Cardiac septum (tissue), 1 donor: ENCODE measurements around the gene HADHB. TPM values are rescaled to one million over a fixed set of nuclear protein-coding genes. Genes with fewer than 3 reads are reported as not detected.
A peak's percentile ranks its signal among the peaks of the same experiment; 100 is the strongest.
"Not testable (repeated sequence)": the region's sequence is repeated elsewhere in the genome, so short reads cannot be mapped to it uniquely, and the experiment has no call there.

ENCODE experiments used
- DNase-seq: peaks from one replicate; pipeline ENCODE4 v3.0.0-alpha.2; 2020; ENCODE audit warnings: low spot score
- intact Hi-C: fragments of 100-400 bp; cut with DNase I; formaldehyde crosslinking; loops from one replicate; pipeline ENCODE4 v1.14.0; 2022
- total RNA-seq: library from RNA; stranded (reverse); fragmentation: NEBNext Ultra II Directional; extraction: Animal tissue kit (Norgen Biotek cat#: 25700); gene quantifications from one replicate; pipeline ENCODE4 v1.2.1, GENCODE V29; 2021
- donor health status: DM: no; HTN: no; CAD: no.

The HADHB gene
- total RNA-seq, 1 donor from 2014 or later = 532 TPM

DNA sequence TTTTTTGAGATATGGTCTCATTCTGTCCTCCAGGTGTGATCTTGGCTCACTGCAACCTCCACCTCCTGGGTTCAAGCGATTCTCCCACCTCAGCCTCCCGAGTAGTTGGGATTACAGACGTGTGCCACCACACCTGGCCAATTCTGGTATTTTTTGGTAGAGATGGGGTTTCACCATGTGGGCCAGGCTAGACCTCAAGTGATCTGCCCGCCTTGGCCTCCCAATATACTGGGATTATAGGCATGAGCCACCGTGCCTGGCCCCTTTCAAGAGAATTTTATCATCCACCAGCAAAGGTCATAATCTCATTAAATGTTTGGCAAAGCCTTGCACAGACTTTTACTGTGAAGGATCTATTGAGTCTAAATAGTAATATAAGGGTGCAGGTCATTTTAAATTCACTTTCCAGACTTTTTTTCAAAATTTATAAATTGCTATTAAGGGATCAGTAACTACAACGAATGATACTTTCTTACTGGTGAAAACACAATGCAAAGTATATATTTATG is 2.8 kb upstream of the HADHB start:
- intact Hi-C loops = no loop called here

DNA sequence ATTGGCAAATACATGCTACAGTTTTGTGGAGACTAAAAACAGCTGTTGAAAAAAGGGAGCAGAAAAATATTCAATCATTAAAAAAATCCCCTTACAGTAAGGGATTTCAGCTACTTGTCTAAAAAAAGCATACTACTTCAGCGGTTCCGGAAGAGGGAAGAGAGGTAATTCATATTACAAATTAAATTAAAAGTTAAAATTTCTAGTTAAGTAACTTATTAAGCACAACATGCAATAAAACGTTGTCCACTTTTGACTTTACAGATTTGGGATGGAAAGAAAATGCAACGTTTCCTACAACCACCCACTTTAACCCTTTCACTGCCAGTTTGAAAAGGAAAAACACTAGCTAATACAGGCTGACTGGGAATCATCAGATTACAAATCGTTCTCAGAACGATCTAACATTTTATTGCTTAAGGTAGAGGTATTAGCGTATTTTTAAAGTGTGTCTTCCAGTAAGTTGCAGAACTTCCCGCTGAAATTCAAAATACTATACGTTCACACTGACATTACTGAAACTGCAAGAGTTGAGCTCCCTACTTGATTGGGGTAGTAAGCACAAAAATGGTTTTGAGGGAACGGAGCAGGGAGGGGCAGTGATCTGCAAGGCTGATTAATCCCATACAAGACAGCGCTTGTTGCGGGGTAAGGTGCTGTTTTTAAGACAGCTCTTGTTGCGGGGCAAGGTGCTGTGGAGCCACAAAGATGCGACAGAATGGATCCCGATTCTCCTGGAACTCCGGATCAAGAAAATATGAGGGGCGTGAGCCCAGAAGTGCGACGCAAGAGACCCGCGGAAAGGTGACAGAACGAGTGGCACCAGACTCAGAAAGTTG is 1.1 kb upstream of the HADHB start:
- DNase-seq = no peak

More for the DNA sequence above, 2.8 kb upstream of the HADHB start:
- DNase-seq = no peak

DNA sequence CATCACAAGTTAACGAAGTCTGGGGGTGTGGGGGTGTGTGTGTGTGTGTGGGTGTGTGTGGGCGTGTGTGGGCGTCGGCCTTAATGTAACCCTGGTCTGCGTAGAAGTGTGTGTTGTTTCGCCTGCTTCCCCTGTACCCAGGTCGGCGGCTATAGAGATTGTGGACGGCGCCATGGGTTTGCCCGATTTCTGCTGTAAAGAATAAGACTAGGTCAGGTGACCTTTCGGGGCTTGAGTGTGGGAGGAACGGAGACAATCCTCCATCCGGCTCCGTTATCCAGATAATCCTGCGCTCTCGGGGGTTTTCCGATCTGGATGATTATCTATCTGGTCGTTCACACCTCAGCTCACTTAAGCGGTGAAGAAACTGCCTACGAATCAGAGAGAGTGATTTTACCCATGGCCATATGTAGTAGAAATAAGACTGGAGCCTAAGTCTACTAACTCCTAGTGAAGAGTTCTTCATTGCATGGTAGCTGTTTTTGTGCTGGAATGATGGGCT is 543 bp downstream of the HADHB start:
- no peak for DNase-seq
- intact Hi-C loops = loop anchor here (2.0 kb wide), 2 partner anchors 54 to 100 kb away; no protein-coding TSS in a partner anchor

More for the DNA sequence above, 1.1 kb upstream of the HADHB start:
- intact Hi-C loops = loop anchor here (2.0 kb wide), 2 partner anchors 55 to 101 kb away; no protein-coding TSS in a partner anchor

DNA sequence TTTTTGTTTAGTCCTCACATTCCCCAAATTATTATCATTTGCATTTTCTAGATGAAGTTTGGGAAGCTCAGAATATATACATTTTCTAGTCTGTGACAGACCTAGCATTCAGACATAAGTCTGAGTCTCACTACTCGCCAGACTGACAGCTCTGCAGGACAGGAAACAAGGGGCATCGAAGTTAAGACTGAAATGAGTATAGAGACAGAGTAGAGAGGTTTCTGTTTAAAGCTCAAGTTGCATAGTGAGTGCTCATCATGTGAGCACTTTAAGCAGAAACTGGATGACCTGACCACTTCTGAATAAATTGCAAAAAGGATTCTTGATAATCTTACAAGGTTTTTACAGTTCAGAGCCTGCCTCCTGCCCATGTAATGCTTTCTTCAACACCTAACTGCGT is 1.1 kb downstream of the HADHB start:
- no peak for DNase-seq
- intact Hi-C loops = loop anchor here (2.0 kb wide), 2 partner anchors 53 to 99 kb away; no protein-coding TSS in a partner anchor

DNA sequence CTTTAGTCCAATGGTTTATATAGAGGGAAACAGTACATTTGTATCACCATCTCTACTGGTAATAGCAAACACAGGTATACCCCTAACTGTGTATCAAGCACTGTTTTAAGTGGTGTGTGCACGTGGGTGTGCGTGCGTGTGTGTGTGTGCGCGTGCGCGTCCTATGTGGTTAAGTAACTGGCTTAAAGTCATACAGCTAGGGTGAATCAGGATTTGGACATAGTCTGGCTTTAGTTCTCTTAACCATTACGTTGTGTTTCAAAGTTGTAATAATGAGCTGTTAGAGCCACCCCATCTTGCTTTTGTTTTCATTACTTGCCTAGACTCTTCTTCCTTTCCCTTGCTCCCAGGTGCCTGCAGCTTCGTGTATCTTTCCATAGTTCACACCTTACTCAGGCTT is 2.1 kb downstream of the HADHB start:
- no peak for DNase-seq
- intact Hi-C loops = no loop called here

DNA sequence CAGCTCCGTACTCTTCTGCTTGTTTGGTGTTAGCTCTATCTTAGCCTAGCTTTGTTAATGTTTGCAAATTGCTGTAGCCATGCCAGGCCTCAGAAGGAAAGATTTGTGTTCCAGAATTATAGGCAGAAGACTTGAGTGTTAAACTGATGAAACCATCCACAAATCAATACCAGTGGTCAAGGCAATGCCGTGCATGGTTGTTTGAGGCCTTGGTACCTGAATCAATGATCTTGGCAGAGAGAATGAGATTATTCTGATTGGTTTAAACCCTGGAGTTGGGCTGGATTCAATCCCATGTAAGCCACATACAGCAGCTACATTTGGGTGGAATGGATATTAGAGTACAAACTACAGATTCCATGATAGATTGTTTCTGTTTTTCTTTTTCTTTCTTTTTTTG is 4.9 kb downstream of the HADHB start:
- intact Hi-C loops = no loop called here
- no peak for DNase-seq

DNA sequence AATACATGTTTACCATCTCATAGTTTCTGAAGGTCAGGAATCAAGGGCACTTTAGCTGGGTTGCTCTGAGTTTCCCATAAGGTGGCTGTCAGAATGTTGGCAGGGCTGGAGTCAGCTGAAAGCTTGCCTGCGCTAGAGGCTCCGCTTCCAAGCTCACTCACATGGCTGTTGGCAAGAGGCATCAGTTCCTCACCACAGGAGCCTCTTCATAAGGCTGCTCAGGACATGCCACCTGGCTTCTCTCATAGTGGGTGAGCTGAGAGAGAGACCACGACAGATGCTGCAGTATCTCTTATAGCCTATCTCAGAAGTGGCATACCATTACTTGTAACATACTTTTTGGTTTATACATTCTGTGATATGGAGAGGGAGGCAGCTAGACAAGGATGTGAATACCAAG is 7.2 kb downstream of the HADHB start:
- intact Hi-C loops = loop anchor here (2.0 kb wide), 1 partner anchor 17 kb away; no protein-coding TSS in a partner anchor
- DNase-seq = peak; percentile 86

DNA sequence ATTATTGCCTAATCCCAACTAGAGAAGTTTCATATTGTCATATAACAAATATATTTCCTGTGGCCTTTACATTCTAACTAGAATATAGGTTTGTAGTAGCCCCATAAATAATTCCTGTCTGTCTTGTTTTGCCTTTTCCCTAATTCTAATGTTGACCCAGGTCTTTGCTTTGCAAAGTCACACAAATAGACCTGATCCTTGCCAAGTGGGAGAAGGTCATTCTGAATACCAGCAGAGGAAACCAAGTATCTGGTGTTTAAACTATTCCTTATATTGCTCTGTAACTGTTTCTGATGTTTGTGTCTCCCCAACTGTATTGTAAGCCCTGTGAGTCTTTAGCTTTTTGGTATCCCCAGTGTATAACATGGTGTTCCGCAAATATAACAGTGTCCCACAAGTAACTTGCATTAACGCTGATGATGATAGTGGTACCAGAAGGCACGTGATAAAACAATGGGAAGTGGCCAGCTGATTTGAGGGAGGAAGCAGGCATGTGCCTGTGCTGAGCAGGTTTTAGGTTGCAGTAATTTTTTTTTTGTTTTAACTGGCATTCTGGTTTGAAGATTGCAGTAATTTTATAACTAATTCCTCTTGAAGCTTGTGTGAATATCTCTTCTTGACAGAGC is 11.1 kb downstream of the HADHB start:
- intact Hi-C loops = no loop called here
- DNase-seq = no peak

DNA sequence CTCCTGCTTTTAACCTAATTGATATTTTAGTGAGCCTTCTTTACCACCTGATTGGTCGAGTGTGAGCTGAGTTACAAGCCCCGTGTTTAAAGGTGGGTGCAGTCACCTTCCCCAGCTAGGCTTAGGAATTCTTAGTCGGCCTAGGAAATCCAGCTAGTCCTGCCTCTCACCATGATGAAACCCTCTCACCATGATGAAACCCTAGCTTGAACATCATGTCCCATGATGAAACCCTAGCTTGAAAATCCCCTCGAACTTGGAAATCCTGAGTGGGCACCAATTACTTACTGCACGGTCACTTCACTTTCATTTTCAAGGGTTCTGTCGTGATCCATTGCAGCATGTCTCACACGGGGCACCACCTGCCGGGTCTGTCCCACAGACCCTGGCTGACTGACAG is 14.1 kb downstream of the HADHB start:
- DNase-seq, intact Hi-C loops: not testable (repeated sequence)

DNA sequence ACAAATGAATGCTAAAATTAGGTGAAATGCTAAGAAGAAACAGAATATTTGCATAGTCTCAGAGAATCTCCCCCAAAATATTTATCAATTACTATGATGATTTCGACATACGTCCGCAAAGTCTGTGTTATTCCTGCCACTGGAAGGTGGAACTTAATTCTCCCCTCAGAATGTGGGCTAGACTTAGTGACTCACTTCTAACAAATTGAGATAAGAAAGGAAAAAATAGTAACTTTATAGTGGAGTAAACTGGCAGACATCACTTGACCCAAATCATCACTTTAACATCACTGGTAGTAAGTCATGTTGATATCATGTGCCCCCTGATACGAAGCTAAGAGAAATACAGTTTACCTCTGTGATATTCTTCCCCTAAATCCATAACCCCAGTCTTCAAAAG is 23.5 kb downstream of the HADHB start:
- no peak for DNase-seq
- intact Hi-C loops = loop anchor here (2.0 kb wide), 1 partner anchor 15 kb away; no protein-coding TSS in a partner anchor

DNA sequence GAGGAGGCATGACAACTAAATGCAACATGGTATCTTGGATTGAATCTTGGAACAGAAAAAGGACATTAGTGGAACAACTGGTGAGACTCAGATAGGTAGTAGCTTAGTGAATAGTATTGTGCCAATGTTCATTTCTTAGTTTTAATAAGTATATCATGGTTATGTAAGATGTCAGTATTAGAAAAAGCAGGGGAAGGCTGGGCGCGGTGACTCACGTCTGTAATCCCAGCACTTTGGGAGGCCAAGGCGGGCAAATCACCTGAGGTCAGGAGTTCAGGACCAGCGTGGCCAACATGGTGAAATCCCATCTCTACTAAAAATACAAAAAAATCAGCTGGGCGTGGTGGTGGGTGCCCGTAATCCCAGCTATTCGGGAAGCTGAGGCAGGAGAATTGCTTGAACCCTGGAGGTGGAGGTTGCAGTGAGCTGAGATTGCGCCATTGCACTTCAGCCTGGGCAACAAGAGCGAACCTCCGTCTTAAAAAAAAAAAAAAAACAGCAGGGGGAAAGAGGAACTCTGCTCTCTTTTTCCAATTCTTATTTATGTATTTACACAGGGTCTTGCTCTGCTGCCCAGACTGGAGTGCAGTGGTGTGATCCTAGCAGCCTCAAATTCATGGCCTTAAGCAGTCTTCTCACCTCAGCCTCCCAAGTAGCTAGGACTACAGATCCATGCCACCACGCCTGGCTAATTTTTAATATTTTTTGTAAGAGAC is 24.1 kb downstream of the HADHB start:
- intact Hi-C loops = loop anchor here (2.0 kb wide), 1 partner anchor 16 kb away; no protein-coding TSS in a partner anchor
- DNase-seq = not testable (repeated sequence)

DNA sequence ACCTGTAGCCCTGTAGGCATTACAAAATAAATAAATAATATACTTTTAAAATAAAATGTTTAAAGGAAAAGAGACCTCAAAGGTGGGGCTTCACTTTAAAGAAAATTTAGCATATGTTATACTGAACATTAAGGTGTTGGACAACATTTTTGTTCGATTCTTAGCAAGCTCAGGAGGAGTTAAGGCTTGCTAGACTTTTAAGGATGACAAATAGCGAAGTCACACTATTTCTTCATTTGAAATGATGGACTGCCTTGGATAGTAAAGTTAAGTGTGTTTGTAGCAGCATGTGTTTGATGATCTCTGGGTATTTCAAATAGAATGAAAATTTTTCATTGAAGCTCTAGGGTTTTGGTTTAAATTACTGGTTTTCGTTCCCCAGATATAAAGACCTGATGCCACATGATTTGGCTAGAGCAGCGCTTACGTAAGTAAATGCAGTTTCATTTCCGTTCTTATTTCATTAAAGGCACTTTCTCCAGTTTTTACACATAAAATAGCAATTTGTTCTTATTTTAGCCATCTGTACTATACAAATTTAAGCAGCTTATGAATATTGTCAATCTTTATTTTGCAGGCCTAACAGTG is 24.9 kb downstream of the HADHB start:
- intact Hi-C loops = loop anchor here (2.0 kb wide), 1 partner anchor 17 kb away; no protein-coding TSS in a partner anchor
- DNase-seq = no peak

DNA sequence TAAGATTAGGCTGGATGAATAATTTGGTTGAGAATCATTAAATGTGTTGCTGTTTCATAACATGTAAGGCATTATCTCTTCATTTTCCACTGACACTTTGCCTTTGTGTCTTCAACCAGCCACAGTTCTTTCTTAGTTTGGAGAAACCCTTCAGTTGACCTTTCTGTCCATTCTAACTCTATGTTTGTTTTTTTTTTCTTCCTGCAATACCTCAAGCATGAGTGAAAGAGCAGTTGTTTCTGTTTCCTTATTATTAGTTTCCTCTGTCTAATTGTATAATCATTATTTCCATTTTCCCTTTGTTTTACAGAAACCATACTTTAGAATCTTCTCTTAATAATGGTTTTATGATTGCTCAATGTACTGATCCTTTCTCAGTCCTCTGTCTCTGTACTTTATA is 25.6 kb downstream of the HADHB start:
- intact Hi-C loops = no loop called here
- no peak for DNase-seq

DNA sequence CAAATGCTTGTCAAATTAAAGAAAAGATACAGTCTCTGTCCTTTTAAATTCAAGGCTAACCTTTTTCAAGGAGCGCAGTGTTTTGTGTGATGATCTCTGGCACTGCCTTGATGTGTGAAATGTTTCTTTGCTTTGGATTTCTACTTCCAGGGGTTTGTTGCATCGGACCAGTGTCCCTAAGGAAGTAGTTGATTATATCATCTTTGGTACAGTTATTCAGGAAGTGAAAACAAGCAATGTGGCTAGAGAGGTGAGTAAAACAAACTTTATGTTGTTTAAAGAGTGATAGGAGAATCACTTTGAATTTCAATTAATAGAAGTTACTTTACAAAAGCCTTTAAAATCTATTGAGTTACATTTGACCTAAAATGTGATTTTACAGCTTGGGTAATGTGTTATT is 28.8 kb downstream of the HADHB start:
- intact Hi-C loops = no loop called here
- no peak for DNase-seq

DNA sequence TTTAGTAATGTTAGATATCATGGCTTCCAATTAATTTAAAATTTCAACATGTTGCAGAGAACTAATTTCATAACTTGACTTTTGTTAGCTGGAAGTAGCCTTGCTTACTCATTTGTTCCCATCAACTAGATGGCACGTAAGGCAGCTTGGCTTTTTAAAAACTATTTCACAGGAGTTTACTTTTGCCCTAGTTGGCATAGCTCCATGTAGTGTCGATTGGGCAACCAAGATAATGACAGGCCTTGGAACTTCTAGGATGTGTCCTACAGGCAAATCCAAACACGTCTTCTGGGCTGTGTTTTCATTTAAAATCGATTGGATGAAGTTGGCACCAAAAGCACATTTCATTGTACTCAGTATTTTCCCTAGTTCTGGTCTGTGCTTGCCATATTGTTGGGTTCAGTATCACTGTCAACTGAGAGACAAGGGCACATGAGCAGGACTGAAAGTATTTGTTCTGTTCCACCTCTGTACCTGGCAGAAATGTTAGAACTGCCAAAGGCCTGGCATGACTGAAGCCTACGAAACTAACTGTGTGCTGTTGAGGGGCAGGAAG is 29.4 kb downstream of the HADHB start:
- intact Hi-C loops = no loop called here
- DNase-seq = no peak

DNA sequence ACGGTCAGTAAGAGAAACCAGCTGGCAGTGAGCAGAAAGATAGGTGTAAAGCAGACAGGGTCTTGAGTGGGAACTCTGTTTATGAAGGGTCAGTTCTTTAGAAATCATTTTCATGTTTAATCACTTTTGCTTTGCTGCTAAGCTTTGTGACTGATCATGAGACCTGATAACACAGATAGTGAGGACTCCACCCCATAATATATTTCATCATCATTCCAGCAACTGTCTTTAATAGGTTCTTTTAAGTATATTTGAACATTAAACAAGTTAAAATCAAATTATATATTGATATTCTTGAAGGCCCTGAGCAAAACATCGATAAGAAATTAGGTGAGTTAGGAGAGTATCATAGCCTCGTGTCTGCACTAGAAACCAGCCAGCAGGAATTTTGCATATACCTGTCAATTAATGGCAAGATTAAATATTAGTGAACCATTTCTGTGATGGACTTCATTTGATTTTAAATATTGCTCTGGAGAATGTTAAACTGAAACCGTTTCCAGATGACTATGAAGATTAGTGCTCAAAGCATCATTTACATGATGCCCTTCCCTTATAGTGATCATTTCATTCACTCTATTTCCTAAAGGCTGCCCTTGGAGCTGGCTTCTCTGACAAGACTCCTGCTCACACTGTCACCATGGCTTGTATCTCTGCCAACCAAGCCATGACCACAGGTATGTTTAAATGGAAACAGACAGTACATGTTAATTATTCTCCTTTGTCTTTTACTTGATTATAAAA is 31.9 kb downstream of the HADHB start:
- intact Hi-C loops = no loop called here
- DNase-seq = no peak

DNA sequence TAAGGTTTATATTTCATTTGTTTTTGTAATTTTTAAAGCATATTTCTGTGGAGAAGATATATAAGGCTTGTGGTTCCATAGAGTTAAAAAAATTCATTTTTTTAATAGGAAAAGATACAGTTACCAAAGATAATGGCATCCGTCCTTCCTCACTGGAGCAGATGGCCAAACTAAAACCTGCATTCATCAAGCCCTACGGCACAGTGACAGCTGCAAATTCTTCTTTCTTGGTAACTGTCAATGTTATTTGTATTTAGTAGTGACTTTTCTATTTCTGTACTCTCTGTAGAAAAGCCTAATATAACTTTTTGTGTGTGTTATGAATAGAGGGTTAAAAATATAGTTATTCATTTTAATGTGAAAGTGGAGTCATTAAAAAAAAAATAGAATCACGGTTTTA is 35.1 kb downstream of the HADHB start:
- no peak for DNase-seq
- intact Hi-C loops = no loop called here

DNA sequence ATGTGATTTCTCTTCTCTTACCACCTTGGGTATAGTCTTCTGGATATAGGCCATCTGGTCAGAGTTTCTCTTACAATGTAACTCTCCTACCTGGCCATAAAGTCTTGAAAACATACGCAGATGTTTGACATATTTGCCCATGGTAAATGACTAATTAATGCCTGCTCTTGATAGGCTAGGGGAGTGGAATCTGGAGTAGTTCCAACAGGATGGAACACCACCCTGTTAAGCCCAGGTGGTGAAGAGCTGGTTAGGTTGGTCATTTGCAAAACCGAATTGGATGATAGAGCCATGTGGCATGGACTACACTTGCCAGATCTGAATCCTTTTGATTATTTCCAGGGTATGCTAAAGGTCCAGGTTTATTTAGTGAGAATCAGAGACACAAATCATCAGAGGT is 36.5 kb downstream of the HADHB start:
- intact Hi-C loops = no loop called here
- no peak for DNase-seq
